ENCODE results near the gene FIBP. TPM values are rescaled to one million over a fixed set of nuclear protein-coding genes. Genes with fewer than 3 reads are reported as not detected.

FIBP gene
- total RNA-seq, 1 experiment from 2014 or later: 93.1 TPM

DNA sequence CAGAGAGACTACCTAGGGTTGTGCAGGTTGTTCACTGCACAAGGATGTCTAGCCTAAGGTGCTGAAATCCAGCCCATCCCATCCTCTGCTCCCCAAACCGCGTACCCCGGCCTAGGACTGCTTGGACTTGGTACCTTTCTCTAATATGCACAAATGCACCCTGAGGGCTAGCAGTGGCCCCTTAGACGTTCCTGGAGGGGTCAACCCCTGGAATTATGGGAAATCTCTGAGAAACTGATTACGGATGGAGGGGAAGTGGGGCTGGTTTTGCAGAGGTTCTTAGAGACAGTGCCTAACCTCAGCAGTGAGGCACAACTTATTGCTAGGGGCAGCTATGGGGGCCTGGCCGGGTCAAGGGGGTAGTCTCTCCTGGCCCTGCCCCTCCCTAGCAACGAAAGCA lies 28.1 kb upstream of the FIBP start (continued):
- TF ChIP-seq RORB (CRISPR knock-in tag; IDR thresholded peaks at IDR 0.05): no peak
- TF ChIP-seq NFE2L1 (CRISPR knock-in tag; IDR thresholded peaks at IDR 0.05): no peak
- TF ChIP-seq, protein P1, sequence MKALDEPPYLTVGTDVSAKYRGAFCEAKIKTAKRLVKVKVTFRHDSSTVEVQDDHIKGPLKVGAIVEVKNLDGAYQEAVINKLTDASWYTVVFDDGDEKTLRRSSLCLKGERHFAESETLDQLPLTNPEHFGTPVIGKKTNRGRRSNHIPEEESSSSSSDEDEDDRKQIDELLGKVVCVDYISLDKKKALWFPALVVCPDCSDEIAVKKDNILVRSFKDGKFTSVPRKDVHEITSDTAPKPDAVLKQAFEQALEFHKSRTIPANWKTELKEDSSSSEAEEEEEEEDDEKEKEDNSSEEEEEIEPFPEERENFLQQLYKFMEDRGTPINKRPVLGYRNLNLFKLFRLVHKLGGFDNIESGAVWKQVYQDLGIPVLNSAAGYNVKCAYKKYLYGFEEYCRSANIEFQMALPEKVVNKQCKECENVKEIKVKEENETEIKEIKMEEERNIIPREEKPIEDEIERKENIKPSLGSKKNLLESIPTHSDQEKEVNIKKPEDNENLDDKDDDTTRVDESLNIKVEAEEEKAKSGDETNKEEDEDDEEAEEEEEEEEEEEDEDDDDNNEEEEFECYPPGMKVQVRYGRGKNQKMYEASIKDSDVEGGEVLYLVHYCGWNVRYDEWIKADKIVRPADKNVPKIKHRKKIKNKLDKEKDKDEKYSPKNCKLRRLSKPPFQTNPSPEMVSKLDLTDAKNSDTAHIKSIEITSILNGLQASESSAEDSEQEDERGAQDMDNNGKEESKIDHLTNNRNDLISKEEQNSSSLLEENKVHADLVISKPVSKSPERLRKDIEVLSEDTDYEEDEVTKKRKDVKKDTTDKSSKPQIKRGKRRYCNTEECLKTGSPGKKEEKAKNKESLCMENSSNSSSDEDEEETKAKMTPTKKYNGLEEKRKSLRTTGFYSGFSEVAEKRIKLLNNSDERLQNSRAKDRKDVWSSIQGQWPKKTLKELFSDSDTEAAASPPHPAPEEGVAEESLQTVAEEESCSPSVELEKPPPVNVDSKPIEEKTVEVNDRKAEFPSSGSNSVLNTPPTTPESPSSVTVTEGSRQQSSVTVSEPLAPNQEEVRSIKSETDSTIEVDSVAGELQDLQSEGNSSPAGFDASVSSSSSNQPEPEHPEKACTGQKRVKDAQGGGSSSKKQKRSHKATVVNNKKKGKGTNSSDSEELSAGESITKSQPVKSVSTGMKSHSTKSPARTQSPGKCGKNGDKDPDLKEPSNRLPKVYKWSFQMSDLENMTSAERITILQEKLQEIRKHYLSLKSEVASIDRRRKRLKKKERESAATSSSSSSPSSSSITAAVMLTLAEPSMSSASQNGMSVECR (CRISPR knock-in tag; IDR thresholded peaks at IDR 0.05; ENCODE audit: borderline replicate concordance): no peak
- TF ChIP-seq FOXP1 (CRISPR knock-in tag; IDR thresholded peaks at IDR 0.05; ENCODE audit: borderline replicate concordance): no peak
- TF ChIP-seq ZNF317 (CRISPR knock-in tag; IDR thresholded peaks at IDR 0.05; ENCODE audit: borderline replicate concordance, low read depth): no peak
- no peak for TF ChIP-seq ELF4 (CRISPR knock-in tag; IDR thresholded peaks at IDR 0.05; ENCODE audit: low read depth)
- TF ChIP-seq ZNF121 (CRISPR knock-in tag; IDR thresholded peaks at IDR 0.05): no peak
- TF ChIP-seq, protein P2, sequence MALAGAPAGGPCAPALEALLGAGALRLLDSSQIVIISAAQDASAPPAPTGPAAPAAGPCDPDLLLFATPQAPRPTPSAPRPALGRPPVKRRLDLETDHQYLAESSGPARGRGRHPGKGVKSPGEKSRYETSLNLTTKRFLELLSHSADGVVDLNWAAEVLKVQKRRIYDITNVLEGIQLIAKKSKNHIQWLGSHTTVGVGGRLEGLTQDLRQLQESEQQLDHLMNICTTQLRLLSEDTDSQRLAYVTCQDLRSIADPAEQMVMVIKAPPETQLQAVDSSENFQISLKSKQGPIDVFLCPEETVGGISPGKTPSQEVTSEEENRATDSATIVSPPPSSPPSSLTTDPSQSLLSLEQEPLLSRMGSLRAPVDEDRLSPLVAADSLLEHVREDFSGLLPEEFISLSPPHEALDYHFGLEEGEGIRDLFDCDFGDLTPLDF (CRISPR knock-in tag; IDR thresholded peaks at IDR 0.05): no peak

DNA sequence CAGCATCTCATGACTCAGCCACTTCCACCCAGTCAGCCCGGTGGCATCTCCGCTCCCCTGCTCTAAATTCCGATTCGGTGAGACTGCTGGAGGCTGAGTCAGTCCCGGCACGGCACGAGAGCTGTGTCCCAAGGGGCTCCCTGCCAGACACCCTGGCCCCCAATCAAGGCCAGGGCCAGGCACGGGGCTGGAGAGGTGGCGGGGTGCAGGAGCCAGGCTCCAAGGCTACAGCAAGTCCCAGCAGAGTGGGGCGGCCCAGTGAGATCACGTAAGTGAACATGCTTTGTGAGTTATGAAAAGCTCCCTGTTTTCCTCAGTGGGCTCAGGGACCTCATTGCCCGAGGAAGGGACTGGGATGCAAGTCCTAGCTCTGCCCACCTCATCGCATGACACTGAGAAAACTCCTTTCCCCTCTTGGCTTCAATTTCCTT lies 27.6 kb upstream of the FIBP start:
- POLR2A ChIA-PET: interaction anchor here (0.6 to 1.2 kb wide), 4 partner anchors 25 to 57 kb away, joined by 3 read pairs; partner anchors contain the start of genes CCDC85B and MUS81
- TF ChIP-seq HMGA2 (CRISPR knock-in tag; IDR thresholded peaks at IDR 0.05) (no peak), MYBL2 (CRISPR knock-in tag; IDR thresholded peaks at IDR 0.05) (no peak), SMAD4 (CRISPR knock-in tag; IDR thresholded peaks at IDR 0.05) (no peak), FOXK1 (CRISPR knock-in tag; IDR thresholded peaks at IDR 0.05) (no peak), ATF1 (CRISPR knock-in tag; IDR thresholded peaks at IDR 0.05) (no peak)
- TF ChIP-seq, protein P3, sequence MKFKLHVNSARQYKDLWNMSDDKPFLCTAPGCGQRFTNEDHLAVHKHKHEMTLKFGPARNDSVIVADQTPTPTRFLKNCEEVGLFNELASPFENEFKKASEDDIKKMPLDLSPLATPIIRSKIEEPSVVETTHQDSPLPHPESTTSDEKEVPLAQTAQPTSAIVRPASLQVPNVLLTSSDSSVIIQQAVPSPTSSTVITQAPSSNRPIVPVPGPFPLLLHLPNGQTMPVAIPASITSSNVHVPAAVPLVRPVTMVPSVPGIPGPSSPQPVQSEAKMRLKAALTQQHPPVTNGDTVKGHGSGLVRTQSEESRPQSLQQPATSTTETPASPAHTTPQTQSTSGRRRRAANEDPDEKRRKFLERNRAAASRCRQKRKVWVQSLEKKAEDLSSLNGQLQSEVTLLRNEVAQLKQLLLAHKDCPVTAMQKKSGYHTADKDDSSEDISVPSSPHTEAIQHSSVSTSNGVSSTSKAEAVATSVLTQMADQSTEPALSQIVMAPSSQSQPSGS (CRISPR knock-in tag; IDR thresholded peaks at IDR 0.05; ENCODE audit: borderline replicate concordance, low read depth): no peak
- TF ChIP-seq, protein P2 (CRISPR knock-in tag; IDR thresholded peaks at IDR 0.05): no peak
- TF ChIP-seq, protein P4, sequence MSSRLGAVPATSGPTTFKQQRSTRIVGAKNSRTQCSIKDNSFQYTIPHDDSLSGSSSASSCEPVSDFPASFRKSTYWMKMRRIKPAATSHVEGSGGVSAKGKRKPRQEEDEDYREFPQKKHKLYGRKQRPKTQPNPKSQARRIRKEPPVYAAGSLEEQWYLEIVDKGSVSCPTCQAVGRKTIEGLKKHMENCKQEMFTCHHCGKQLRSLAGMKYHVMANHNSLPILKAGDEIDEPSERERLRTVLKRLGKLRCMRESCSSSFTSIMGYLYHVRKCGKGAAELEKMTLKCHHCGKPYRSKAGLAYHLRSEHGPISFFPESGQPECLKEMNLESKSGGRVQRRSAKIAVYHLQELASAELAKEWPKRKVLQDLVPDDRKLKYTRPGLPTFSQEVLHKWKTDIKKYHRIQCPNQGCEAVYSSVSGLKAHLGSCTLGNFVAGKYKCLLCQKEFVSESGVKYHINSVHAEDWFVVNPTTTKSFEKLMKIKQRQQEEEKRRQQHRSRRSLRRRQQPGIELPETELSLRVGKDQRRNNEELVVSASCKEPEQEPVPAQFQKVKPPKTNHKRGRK (CRISPR knock-in tag; IDR thresholded peaks at IDR 0.05; ENCODE audit: borderline replicate concordance): no peak
- TF ChIP-seq, protein P5, sequence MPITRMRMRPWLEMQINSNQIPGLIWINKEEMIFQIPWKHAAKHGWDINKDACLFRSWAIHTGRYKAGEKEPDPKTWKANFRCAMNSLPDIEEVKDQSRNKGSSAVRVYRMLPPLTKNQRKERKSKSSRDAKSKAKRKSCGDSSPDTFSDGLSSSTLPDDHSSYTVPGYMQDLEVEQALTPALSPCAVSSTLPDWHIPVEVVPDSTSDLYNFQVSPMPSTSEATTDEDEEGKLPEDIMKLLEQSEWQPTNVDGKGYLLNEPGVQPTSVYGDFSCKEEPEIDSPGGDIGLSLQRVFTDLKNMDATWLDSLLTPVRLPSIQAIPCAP (CRISPR knock-in tag; IDR thresholded peaks at IDR 0.05): no peak
- TF ChIP-seq, protein P6, sequence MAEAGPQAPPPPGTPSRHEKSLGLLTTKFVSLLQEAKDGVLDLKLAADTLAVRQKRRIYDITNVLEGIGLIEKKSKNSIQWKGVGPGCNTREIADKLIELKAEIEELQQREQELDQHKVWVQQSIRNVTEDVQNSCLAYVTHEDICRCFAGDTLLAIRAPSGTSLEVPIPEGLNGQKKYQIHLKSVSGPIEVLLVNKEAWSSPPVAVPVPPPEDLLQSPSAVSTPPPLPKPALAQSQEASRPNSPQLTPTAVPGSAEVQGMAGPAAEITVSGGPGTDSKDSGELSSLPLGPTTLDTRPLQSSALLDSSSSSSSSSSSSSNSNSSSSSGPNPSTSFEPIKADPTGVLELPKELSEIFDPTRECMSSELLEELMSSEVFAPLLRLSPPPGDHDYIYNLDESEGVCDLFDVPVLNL (CRISPR knock-in tag; IDR thresholded peaks at IDR 0.05; ENCODE audit: borderline replicate concordance, low read depth): no peak
- TF ChIP-seq, protein P1 (CRISPR knock-in tag; IDR thresholded peaks at IDR 0.05; ENCODE audit: borderline replicate concordance): no peak
- TF ChIP-seq, protein P7, sequence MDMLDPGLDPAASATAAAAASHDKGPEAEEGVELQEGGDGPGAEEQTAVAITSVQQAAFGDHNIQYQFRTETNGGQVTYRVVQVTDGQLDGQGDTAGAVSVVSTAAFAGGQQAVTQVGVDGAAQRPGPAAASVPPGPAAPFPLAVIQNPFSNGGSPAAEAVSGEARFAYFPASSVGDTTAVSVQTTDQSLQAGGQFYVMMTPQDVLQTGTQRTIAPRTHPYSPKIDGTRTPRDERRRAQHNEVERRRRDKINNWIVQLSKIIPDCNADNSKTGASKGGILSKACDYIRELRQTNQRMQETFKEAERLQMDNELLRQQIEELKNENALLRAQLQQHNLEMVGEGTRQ (CRISPR knock-in tag; IDR thresholded peaks at IDR 0.05): no peak

More for the DNA sequence above, 27.6 kb upstream of the FIBP start:
- Mint-ChIP-seq H3K27me3 (ENCODE audit: low read depth) (peaks cover 6% of the 10 kb centered on the region), H3K4me1 (peaks cover 23% of the 10 kb centered on the region), H3K9me3 (no peaks in the 10 kb centered on the region), H3K27ac (no peak overlapping the region), H3K36me3 (no peaks in the 10 kb centered on the region), H3K4me3 (no peak overlapping the region)
- CTCF ChIA-PET: interaction anchor here (0.6 to 2.6 kb wide), 5 partner anchors 25 to 1731 kb away, joined by 3 to 9 read pairs (median 5); partner anchors contain the start of gene CCDC85B
- ATAC-seq (no peak), DNase-seq (ENCODE audit: low spot score) (no peak)
